Panc1 (cell line): ENCODE data around the gene SARS1. TPM values are rescaled to one million over a fixed set of nuclear protein-coding genes. Genes with fewer than 3 reads are reported as not detected.

Experiments used
- ATAC-seq: fragments of 200-7000 bp; cut with Tn5 transposase; 2 replicates; pipeline ENCODE4 v1.9.1; 2020; ENCODE audit warnings: mild to moderate bottlenecking, moderate library complexity
- BruUV-seq: library from RNA; stranded (reverse); fragments of 400-500 nt; replicated peaks from 2 replicates; lab custom pipeline; 2021; lab: Mats Ljungman, UMichigan
- CTCF ChIA-PET: fragments of 300-600 bp; sonication (Branson Sonifier 250); formaldehyde crosslinking; loops from one replicate; lab custom pipeline; 2022; ENCODE audit warnings: antibody characterized with exemption; lab: Charles Lee
- POLR2A ChIA-PET: fragments of 300-600 bp; sonication (Branson Sonifier 250); formaldehyde crosslinking; loops from one replicate; lab custom pipeline; 2022; ENCODE audit warnings: antibody characterized with exemption; lab: Charles Lee
- DNase-seq: peaks from one replicate; pipeline ENCODE4 v3.0.0-alpha.2; 2010; ENCODE audit warnings: low read depth, low spot score
- H3K27ac ChIP-seq: 2 replicates; pipeline ENCODE4 v1.5.1; 2011; ENCODE audit warnings: mild to moderate bottlenecking, low read length, inconsistent platforms
- H3K27me3 ChIP-seq: fragments of 200-500 bp; sonication (Bioruptor generic); 2 replicates; pipeline ENCODE4 v1.6.0; 2014; ENCODE audit warnings: low read length, inconsistent platforms; ENCODE audit not compliant: control insufficient read depth, insufficient read depth
- H3K36me3 ChIP-seq: fragments of 200-500 bp; sonication (Bioruptor generic); 2 replicates; pipeline ENCODE4 v1.5.1; 2014; ENCODE audit warnings: inconsistent platforms, mild to moderate bottlenecking, low read length, moderate library complexity; ENCODE audit not compliant: control insufficient read depth, insufficient read depth
- H3K4me1 ChIP-seq: 2 replicates; pipeline ENCODE4 v1.5.1; 2011; ENCODE audit warnings: inconsistent platforms, mild to moderate bottlenecking, low read length, moderate library complexity; ENCODE audit not compliant: control insufficient read depth, insufficient read depth
- H3K4me3 ChIP-seq, 2 experiments: 2 replicates each; pipeline ENCODE4 v1.5.1; 2011 to 2012; ENCODE audit warnings: low read depth in 2 of 2, low read length in 2 of 2, mild to moderate bottlenecking in 2 of 2, inconsistent platforms in 1 of 2, moderate library complexity in 1 of 2
- H3K9me3 ChIP-seq: fragments of 200-500 bp; sonication (Bioruptor generic); 2 replicates; pipeline ENCODE4 v1.5.1; 2014; ENCODE audit warnings: low read depth, mild to moderate bottlenecking, inconsistent platforms, low read length, moderate library complexity; ENCODE audit not compliant: control insufficient read depth, insufficient read depth
- CTCF ChIP-seq: fragments of 450-650 bp; IDR thresholded peaks from 2 replicates; pipeline ENCODE4 v1.5.1; 2017; ENCODE audit warnings: mild to moderate bottlenecking
- POLR2AphosphoS5 ChIP-seq: IDR thresholded peaks from 2 replicates; pipeline ENCODE4 v1.6.1; 2012; ENCODE audit warnings: mild to moderate bottlenecking, low read depth, low read length, moderate library complexity
- REST ChIP-seq, 2 experiments: IDR thresholded peaks; 2 replicates each; pipeline ENCODE4 v1.6.1; 2011 to 2012; ENCODE audit warnings: low read depth in 2 of 2, control low read depth in 1 of 2, low read length in 1 of 2, mild to moderate bottlenecking in 1 of 2, moderate library complexity in 1 of 2; ENCODE audit not compliant: insufficient read depth in 1 of 2
- SIN3A ChIP-seq: IDR thresholded peaks from 2 replicates; pipeline ENCODE4 v1.6.1; 2012; ENCODE audit warnings: low read depth, mild to moderate bottlenecking, low read length, moderate library complexity, borderline replicate concordance; ENCODE audit not compliant: insufficient read depth
- TCF7L2 ChIP-seq: IDR thresholded peaks from 2 replicates; pipeline ENCODE4 v1.6.1; 2011; ENCODE audit warnings: mild to moderate bottlenecking, low read depth, low read length, inconsistent platforms
- in situ Hi-C: cut with HindIII; loops from 2 replicates; pipeline ENCODE4 v1.10.0; 2016; ENCODE audit warnings: low sequenced_read_pairs, low pct_unique_long_range_greater_than_20kb
- intact Hi-C: fragments of 100-400 bp; cut with micrococcal nuclease; formaldehyde crosslinking; loops from one replicate; pipeline ENCODE4 v1.10.0; 2022; ENCODE audit not compliant: unreplicated experiment
- total RNA-seq: library from RNA; stranded (reverse); gene quantifications from one replicate; pipeline ENCODE4 v1.2.1, GENCODE V29; 2021; ENCODE audit not compliant: unreplicated experiment

The SARS1 gene
- total RNA-seq, 1 experiment from 2014 or later: 115 TPM

- ChIA-PET POLR2A (no interaction called here), CTCF (no interaction called here)
- Histone ChIP-seq H3K27me3 (no peaks in the 10 kb centered on the region), H3K4me3 (no peak overlapping the region), H3K27ac (no peak overlapping the region), H3K36me3 (no peaks in the 10 kb centered on the region), H3K9me3 (no peaks in the 10 kb centered on the region), H3K4me1 (peaks cover 13% of the 10 kb centered on the region)
- ATAC-seq: no peak
- no TSS peak for BruUV-seq
- in situ Hi-C loops (no loop called here), intact Hi-C loops (no loop called here)
- DNase-seq: no peak
- TF ChIP-seq POLR2AphosphoS5 (no peak), CTCF (no peak), TCF7L2 (no peak), REST (IDR thresholded peaks at IDR 0.05; ENCODE audit: insufficient read depth in 1 of 2, low read depth in 2 of 2, low read length in 1 of 2) (no peak), SIN3A (no peak)
Measured at GRCh38 chr1:109269981-109270622, 56.4 kb downstream of the SARS1 start.

GRCh38 chr1:109270623-109271317 is 57.1 kb downstream of the SARS1 start:
- no peak for DNase-seq
- no peak overlapping the region for H3K4me3 ChIP-seq
- intact Hi-C loops (no loop called here), in situ Hi-C loops (no loop called here)
- peaks cover 20% of the 10 kb centered on the region for H3K4me1 ChIP-seq
- no peaks in the 10 kb centered on the region for H3K27me3 ChIP-seq
- ChIA-PET CTCF (no interaction called here), POLR2A (no interaction called here)
- no peaks in the 10 kb centered on the region for H3K36me3 ChIP-seq
- ATAC-seq: no peak
- no TSS peak for BruUV-seq
- H3K27ac ChIP-seq: no peak overlapping the region
- no peak for TF ChIP-seq REST (IDR thresholded peaks at IDR 0.05; ENCODE audit: insufficient read depth in 1 of 2, low read depth in 2 of 2, low read length in 1 of 2)
- no peaks in the 10 kb centered on the region for H3K9me3 ChIP-seq
